Mononuclear cell (primary cell): ENCODE data around the gene GKN2. TPM values are rescaled to one million over a fixed set of nuclear protein-coding genes. Genes with fewer than 3 reads are reported as not detected.

Source experiments
- H3K27me3 ChIP-seq: 2 replicates; pipeline ENCODE4 v1.6.0; 2011; ENCODE audit warnings: low read length, control low read depth; ENCODE audit not compliant: insufficient read depth
- H3K4me1 ChIP-seq: 2 replicates; pipeline ENCODE4 v1.5.1; 2011; ENCODE audit warnings: mild to moderate bottlenecking, low read length, control low read depth; ENCODE audit not compliant: insufficient read depth
- H3K4me3 ChIP-seq: 2 replicates; pipeline ENCODE4 v1.5.1; 2011; ENCODE audit warnings: mild to moderate bottlenecking, low read length, moderate library complexity
- H3K9me3 ChIP-seq: 2 replicates; pipeline ENCODE4 v1.5.1; 2011; ENCODE audit warnings: low read depth, mild to moderate bottlenecking, control low read depth, low read length
- total RNA-seq: library from RNA; depleted of rRNA; stranded (reverse); fragments of >200 nt; gene quantifications from one replicate; pipeline ENCODE4 v1.2.3, GENCODE V29; 2012

GKN2 gene
- total RNA-seq, 1 donor: not detected

DNA sequence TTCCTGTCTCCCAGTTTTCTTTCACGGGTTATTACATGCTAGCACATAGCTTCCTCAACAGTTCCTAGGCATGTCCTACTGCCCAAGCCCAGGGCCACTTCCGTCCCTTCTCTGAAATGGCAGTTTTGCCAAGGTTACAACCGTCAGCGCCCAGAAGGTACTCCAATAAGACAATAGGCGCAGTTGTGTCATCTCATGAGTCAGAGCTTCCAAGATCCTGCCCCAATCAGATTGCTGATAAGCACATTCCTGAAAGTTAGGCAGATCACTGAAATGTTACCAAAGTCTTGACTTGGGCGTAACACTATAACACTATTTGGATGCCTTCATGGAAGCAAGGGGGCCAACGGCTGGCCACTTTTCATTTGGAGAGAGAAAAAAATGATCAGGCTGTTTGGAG lies 34.2 kb downstream of the GKN2 start:
- no peaks in the 10 kb centered on the region for H3K4me1 ChIP-seq
- H3K4me3 ChIP-seq: no peak overlapping the region
- no peaks in the 10 kb centered on the region for H3K27me3 ChIP-seq
- H3K9me3 ChIP-seq: no peaks in the 10 kb centered on the region

DNA sequence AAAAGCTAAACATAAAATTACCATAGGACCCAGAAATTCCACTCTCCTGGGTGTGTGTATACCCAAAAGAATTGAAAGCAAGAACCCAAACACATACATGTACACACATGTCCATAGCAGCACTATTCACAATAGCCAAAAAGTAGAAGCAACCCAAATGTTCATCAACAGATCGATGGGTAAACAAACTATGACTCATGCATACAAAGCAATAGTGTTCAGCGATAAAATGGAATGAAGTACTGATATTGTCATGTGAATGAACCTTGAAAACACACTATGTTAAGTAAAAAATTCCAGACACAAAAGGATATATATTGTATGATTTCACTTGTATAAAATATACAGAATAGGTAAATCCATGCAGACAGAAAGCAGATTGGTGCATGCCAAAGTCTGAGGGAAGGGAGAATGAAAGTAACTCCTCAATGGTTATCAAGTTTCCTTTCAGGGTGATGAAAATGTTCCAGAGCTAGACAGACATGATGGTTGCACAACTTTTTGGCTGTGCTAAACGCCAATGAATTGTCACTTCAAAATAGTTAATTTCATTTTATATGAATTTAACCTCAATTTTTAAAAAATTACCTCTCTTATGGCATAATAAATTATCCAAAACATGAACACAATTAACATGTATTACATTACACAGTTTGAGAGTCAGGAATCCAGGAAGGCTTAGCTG lies 35.5 kb downstream of the GKN2 start:
- no peaks in the 10 kb centered on the region for H3K9me3 ChIP-seq
- H3K27me3 ChIP-seq: no peaks in the 10 kb centered on the region
- H3K4me1 ChIP-seq: peaks cover 12% of the 10 kb centered on the region
- no peak overlapping the region for H3K4me3 ChIP-seq

DNA sequence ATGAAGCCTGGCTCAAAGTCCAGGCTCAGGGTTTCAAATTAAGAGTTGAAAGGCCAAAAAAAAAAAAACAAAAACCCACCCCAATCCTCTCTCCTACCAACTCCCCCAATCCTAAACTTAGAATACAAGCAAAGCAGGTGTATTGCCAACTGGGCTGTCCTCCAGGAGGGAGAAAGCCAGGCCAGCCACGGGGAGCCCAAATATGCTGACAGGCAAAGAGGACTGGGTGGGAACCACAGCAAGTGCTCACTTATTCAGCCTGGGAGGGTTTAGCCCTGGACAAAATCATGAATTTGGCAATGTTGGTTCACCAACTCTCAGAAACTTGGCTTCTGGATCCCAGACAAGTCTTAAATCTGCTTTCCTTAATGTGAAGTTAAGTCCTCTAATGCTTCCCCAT lies 36.5 kb downstream of the GKN2 start:
- Histone ChIP-seq H3K4me1 (peaks cover 18% of the 10 kb centered on the region), H3K27me3 (no peaks in the 10 kb centered on the region), H3K4me3 (no peak overlapping the region), H3K9me3 (no peaks in the 10 kb centered on the region)

DNA sequence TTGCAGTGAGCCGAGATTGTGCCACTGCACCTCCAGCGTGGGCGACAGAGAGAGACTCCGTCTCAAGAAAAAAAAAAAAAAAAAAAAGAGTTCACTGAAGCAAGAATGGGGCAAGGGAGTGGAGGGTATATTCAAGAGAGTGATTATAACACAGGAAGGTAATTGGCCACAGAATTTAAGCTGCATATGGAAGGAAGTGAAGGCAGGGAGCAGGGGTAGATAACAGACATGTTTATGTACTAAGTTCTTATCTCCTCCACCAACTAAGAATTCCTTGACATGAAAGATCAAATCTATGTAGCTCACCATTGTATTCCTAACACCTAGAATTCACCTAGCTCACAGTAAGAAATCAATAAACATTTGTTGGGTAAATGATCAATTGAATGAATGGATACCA lies 37.3 kb downstream of the GKN2 start:
- Histone ChIP-seq H3K27me3 (no peaks in the 10 kb centered on the region), H3K9me3 (no peaks in the 10 kb centered on the region), H3K4me3 (no peak overlapping the region), H3K4me1 (peaks cover 18% of the 10 kb centered on the region)

DNA sequence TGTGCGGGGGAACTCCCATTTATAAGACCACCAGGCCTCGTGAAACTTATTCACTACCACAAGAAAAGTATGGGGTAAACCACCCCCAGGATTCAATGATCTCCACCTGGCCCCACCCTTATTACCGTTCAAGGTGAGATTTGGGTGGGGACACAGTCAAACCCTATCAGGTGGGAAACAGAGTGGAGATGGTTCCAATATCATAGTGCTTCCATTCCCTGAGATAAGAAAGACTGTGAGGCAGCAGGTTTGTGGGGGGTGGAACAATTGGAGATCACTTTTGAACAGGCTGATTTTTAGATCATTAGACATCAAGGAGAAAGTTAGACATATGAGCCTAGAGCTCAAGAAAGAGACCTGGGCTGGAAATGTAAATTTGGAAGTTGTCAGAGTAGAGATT lies 39.3 kb downstream of the GKN2 start:
- no peaks in the 10 kb centered on the region for H3K27me3 ChIP-seq
- no peaks in the 10 kb centered on the region for H3K9me3 ChIP-seq
- H3K4me3 ChIP-seq: no peak overlapping the region
- H3K4me1 ChIP-seq: peaks cover 33% of the 10 kb centered on the region

DNA sequence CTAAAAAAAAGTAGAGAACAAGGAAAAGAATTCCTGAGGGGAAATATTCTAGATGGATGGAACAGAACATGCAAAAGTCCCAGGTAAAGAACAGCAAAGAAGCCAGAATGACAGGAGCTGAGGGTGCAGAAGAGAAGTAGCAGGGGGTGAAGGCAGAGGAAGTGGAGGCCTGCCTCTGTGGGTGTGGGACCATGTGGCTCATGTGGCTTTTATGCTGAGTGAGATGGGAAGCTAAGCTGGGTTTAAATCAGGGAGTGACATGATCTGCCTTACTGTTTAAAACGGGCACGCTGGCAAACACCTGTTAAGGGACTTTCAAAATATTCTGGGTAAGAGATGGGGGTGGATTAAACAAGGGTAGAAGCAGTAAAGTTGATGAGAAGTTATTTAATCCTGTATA lies 40.0 kb downstream of the GKN2 start:
- no peak overlapping the region for H3K4me3 ChIP-seq
- no peaks in the 10 kb centered on the region for H3K9me3 ChIP-seq
- no peaks in the 10 kb centered on the region for H3K27me3 ChIP-seq
- peaks cover 39% of the 10 kb centered on the region for H3K4me1 ChIP-seq

DNA sequence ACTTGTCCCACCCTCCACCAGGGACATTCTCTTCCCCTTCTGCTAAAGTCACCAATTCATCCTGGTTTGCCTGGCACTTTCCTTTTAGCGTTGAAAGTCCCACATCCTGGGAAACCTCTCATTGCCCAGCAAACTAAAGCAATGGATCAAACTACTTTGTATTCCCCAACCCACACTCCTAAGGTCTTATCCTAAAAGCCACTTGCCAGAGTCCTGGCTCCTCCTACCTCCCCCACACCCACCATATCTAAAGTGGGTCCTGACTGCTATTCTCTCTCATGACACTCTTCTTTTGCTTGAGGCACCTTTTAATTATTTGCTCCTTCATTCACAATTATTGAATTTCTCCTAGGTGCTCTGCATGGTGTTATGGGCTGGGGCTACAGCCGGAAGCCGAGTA lies 40.6 kb downstream of the GKN2 start:
- Histone ChIP-seq H3K4me1 (peaks cover 43% of the 10 kb centered on the region), H3K9me3 (no peaks in the 10 kb centered on the region), H3K27me3 (no peaks in the 10 kb centered on the region), H3K4me3 (no peak overlapping the region)

DNA sequence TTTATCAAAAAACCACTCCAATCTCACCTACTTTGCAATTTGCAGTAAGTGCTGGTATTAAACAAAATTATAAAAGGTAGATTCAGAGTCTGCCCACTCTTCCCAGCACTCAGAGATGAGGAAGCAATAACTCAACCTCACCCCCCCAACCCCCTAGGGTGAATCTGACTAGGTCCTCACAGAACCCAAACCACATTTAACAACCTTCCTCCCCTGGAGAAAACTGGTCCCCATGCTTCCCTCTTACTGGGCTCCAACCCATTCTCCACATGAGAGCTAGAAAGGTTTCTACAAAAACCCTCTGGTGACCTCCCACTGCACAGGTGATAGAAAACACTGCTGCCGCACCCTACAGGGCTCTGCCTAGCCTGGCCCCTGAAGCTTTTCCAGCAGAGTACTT lies 41.0 kb downstream of the GKN2 start:
- Histone ChIP-seq H3K4me3 (no peak overlapping the region), H3K9me3 (no peaks in the 10 kb centered on the region), H3K4me1 (peaks cover 43% of the 10 kb centered on the region), H3K27me3 (no peaks in the 10 kb centered on the region)

DNA sequence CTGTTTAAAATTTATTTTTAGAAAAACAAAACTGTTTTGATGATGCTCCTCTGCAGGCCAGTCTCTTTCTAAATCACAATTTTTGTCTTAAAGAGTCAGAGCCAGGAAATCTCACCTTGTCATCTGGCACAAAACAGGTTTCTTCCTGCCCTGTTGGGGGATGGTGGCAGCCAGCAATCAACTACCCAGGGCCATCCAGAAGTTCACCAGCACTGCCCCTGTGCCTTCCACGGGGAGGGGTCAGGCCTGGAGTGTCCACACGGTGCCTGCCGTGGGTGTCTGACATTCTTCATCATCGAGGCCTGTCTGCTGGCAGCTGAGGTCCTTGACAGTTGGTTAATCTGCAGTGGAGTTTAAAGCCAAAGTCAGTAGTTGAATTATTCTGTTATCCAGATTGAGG lies 41.4 kb downstream of the GKN2 start:
- Histone ChIP-seq H3K4me1 (peaks cover 43% of the 10 kb centered on the region), H3K4me3 (no peak overlapping the region), H3K27me3 (no peaks in the 10 kb centered on the region), H3K9me3 (no peaks in the 10 kb centered on the region)

DNA sequence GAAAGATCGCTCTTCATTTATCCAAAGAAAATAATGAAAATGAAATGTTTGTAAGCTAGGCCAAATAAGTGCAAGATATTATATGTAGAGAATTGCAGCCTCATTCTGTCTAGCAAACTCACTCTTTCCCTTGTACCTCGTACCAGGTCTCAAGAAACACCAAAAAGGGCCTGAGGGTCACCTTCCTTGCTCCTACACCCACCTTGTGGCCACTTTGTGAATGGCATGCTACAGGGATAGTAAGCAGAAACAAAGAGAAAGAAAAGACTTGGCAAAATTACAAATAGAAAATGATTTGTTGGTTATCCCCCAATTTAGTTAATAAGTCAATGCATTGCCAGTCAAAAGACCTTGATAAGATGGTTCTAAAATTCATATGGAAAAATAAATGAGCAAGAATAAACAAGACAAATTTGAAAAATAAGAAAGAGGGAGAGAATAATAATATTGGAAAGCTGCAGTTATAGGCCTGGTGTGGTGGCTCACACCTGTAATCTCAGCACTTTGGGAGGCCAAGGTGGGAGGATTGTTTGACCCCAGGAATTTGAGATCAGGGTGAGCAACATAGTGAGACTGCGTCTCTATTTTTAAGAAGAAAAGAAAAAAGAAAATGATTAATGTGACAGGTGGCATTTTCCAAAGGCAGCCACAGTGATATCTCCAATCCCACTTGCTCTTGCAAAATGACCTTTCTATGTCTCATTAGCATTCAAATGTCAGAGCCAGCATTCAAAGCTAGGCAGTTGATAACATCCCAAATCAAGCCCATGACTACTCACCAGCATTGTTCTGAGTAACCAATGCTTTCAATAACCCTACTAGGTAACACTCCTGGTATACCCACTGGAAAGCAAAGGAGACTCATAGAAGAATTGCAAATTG lies 42.7 kb downstream of the GKN2 start:
- Histone ChIP-seq H3K4me3 (no peak overlapping the region), H3K4me1 (peaks cover 43% of the 10 kb centered on the region), H3K9me3 (no peaks in the 10 kb centered on the region), H3K27me3 (no peaks in the 10 kb centered on the region)

DNA sequence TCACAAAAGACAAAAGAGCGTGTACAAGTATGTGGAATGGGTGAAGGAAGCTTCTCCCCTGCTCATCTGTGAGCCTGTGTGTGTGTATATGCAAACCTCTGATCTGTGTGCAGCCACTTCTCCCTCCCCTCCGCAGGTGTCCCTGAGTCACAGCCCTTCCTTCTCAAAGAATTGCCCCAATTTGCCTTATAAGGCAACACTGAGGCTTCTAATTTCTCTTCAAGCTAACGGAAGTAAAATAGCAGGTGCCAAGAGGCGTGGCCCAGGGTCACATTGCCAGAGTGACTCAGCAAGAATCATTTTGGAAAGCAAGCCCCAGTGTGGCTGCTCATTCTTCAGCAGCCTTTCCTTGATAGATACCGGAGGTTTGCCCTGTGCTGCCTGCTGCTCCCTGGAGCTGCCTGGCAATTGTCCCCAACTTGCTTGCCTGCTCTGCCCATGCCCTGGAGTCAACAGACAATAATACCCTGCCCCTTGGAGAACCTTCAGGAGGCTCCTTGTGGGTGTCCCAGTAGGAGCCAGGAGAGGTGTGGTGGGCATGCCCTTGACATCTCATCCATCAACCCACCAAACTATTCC lies 44.2 kb downstream of the GKN2 start:
- H3K27me3 ChIP-seq: no peaks in the 10 kb centered on the region
- no peaks in the 10 kb centered on the region for H3K9me3 ChIP-seq
- H3K4me1 ChIP-seq: peaks cover 43% of the 10 kb centered on the region
- no peak overlapping the region for H3K4me3 ChIP-seq

DNA sequence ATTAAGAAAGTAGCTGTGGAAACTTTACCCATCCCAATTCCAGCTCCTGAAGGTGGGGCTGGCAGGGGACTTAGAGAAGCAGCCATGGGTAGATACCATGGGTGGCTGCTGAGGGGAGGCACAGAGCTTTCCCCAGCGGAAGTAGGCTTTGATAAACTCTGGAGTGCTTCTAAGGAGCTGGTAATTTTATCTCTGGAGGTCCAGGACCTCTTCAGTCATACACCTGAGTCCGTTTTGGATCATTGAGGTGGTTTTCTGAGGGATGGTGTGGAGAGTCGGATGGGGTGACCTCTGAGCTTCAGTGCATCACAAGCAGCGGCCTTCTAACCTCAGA lies 44.8 kb downstream of the GKN2 start:
- no peaks in the 10 kb centered on the region for H3K27me3 ChIP-seq
- peaks cover 38% of the 10 kb centered on the region for H3K4me1 ChIP-seq
- H3K9me3 ChIP-seq: no peaks in the 10 kb centered on the region
- H3K4me3 ChIP-seq: no peak overlapping the region

DNA sequence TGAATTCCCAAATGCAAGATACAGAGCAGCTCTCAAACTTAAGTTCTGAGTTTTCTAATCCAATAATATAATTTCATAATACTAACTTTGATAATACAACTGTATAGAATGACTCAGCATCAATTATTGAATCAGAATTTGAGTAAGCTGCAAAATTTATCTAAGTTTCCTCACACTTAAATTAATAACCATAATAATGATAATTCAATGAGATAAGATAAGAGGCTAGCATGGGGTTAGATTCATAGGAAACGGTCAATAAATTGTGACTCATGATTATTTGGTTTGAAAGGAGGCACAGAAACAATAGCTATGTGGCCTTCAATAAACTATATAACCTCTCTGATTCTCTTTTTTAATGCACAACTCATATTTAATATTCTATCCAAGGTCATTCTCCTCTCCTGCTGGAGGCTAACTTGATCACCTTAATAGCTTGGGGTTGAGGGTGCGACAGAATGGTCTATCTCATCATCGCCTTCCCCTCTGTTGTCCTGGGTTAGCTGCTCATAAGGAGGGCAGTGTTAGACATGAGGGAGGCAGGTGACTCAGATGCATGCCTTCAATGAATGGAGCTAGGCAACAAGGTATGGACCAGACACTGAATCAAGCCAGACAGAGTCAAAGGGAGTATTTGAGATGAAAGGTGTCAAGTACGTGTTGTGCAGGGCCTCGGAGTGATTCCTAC lies 45.3 kb downstream of the GKN2 start:
- H3K27me3 ChIP-seq: no peaks in the 10 kb centered on the region
- peaks cover 33% of the 10 kb centered on the region for H3K4me1 ChIP-seq
- H3K4me3 ChIP-seq: no peak overlapping the region
- H3K9me3 ChIP-seq: no peaks in the 10 kb centered on the region

DNA sequence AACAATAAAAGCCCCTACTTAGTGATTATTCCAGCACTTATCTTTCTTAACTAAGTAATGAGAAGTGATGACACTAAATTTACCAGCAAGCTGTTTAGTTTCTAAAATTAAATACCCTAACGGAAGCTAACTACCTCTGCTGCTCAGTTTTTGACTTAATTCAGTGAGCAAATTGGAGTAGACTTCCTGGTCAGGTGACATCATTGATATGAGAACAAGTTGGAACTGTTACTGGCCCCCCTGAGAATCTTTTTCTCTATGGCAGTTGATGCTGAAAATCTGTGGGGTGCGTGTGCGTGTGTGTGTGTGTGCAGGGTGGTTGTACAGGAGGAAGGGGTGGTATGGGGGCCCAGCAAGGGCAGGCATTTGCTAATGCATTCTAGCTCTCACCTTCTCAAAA lies 46.0 kb downstream of the GKN2 start:
- no peak overlapping the region for H3K4me3 ChIP-seq
- H3K9me3 ChIP-seq: no peaks in the 10 kb centered on the region
- no peaks in the 10 kb centered on the region for H3K27me3 ChIP-seq
- H3K4me1 ChIP-seq: peaks cover 26% of the 10 kb centered on the region

DNA sequence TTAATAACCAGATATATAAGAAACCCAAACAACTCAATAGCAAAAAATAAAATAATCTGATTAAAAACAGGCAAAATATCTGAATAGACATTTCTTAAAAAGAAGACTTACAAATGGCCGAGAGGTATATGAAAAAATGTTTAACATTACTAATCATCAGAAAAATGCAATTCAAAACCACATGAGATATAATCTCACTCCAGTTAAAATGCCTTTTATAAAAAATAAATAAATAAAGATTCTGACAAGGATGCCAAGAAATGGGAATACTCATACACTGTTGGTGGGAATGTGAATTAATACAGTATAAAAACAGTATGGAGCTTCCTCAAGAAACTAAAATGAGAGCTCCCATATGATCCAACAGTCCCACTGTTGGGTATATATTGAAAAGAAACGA lies 47.6 kb downstream of the GKN2 start:
- Histone ChIP-seq H3K27me3 (no peaks in the 10 kb centered on the region), H3K4me1 (peaks cover 25% of the 10 kb centered on the region), H3K9me3 (no peaks in the 10 kb centered on the region), H3K4me3 (no peak overlapping the region)
